HEK293T (cell line): ENCODE measurements around the gene AKAP6.

ENCODE experiments used
- BHLHE40 ChIP-seq: fragments of 450-650 bp; IDR thresholded peaks from 2 replicates; pipeline ENCODE4 v1.6.1; 2016; ENCODE audit warnings: mild to moderate bottlenecking, moderate library complexity, borderline replicate concordance
- L3MBTL2 ChIP-seq: fragments of 450-650 bp; conservative IDR thresholded peaks from 2 replicates; pipeline ENCODE4 v1.6.1; 2016; ENCODE audit warnings: mild to moderate bottlenecking
- SUZ12 ChIP-seq: fragments of 450-650 bp; IDR thresholded peaks from 2 replicates; pipeline ENCODE4 v1.6.1; 2016; ENCODE audit warnings: mild to moderate bottlenecking
- ZNF384 ChIP-seq: fragments of 450-650 bp; IDR thresholded peaks from 2 replicates; pipeline ENCODE4 v1.6.1; 2016

DNA sequence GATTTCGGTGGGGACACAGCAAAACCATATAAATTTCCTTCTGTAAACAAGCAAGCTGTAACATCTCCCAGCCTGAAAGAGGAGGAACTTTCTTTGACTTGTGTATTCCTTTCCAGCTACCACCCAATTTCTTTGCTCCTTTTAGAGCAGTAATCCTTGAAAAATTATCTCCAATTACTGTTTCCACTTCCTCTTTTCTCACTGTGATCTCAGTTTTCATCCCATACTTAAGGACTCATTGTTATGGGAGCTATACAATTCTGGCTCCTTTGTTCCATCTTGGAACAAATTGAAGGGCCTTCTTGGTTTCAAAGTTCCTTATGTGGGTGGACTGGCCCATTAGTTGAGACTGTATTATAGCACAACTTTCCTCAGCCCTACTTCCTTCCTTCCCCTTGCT lies 152.6 kb downstream of the AKAP6 start:
- TF ChIP-seq ZNF384, result no peak
- no peak for TF ChIP-seq SUZ12
- no peak for TF ChIP-seq BHLHE40
- no peak for TF ChIP-seq L3MBTL2
